ENCODE results near the gene MIPOL1. TPM values are rescaled to one million over a fixed set of nuclear protein-coding genes. Genes with fewer than 3 reads are reported as not detected.
"Not testable (repeated sequence)": the region's sequence is repeated elsewhere in the genome, so short reads cannot be mapped to it uniquely, and the experiment has no call there.

Gene MIPOL1
- total RNA-seq, 1 donor from 2014 or later: 2.8 TPM

GRCh38 chr14:37230551-37231194 is 32.9 kb downstream of the MIPOL1 start:
- ATAC-seq: peak; percentile 87

GRCh38 chr14:37232907-37233481 is 35.3 kb downstream of the MIPOL1 start:
- DNase-seq (ENCODE audit: low spot score) (no peak), ATAC-seq (peak; percentile 89)

More at GRCh38 chr14:37230551-37231194, 32.9 kb downstream of the MIPOL1 start:
- DNase-seq (ENCODE audit: low spot score): no peak

GRCh38 chr14:37234222-37234621 is 36.5 kb downstream of the MIPOL1 start:
- no peak for DNase-seq (ENCODE audit: low spot score)
- no peak for ATAC-seq

- DNase-seq (ENCODE audit: low spot score); ATAC-seq: not testable (repeated sequence)
These were observed 38.3 kb downstream of the MIPOL1 start for GRCh38 chr14:37236044-37236443.

GRCh38 chr14:37237094-37237493 is 39.4 kb downstream of the MIPOL1 start:
- DNase-seq (ENCODE audit: low spot score) (no peak), ATAC-seq (no peak)

GRCh38 chr14:37237735-37238200 is 40.0 kb downstream of the MIPOL1 start:
- DNase-seq (ENCODE audit: low spot score) (no peak), ATAC-seq (no peak)

- no peak for ATAC-seq
- DNase-seq (ENCODE audit: low spot score): no peak
These were observed 43.5 kb downstream of the MIPOL1 start for GRCh38 chr14:37241198-37241597.

- no peak for DNase-seq (ENCODE audit: low spot score)
- ATAC-seq: peak; percentile 84
These were observed 48.7 kb downstream of the MIPOL1 start for GRCh38 chr14:37246427-37246829.

- ATAC-seq (peak; percentile 80), DNase-seq (ENCODE audit: low spot score) (no peak)
These were observed 50.2 kb downstream of the MIPOL1 start for GRCh38 chr14:37247791-37248461.

- DNase-seq (ENCODE audit: low spot score): no peak
- peak; percentile 32 for ATAC-seq
These were observed 54.0 kb downstream of the MIPOL1 start for GRCh38 chr14:37251775-37252174.

- ATAC-seq (peak; percentile 27), DNase-seq (ENCODE audit: low spot score) (no peak)
These were observed 54.7 kb downstream of the MIPOL1 start for GRCh38 chr14:37252434-37252833.

GRCh38 chr14:37253905-37254304 is 56.2 kb downstream of the MIPOL1 start:
- DNase-seq (ENCODE audit: low spot score): no peak

GRCh38 chr14:37254411-37254947 is 56.7 kb downstream of the MIPOL1 start:
- DNase-seq (ENCODE audit: low spot score) (no peak), ATAC-seq (no peak)

More at GRCh38 chr14:37253905-37254304, 56.2 kb downstream of the MIPOL1 start:
- no peak for ATAC-seq

- no peak for ATAC-seq
These were observed 59.8 kb downstream of the MIPOL1 start for GRCh38 chr14:37257501-37258070.

GRCh38 chr14:37262649-37263048 is 64.9 kb downstream of the MIPOL1 start:
- ATAC-seq (no peak), DNase-seq (ENCODE audit: low spot score) (no peak)

More at GRCh38 chr14:37257501-37258070, 59.8 kb downstream of the MIPOL1 start:
- no peak for DNase-seq (ENCODE audit: low spot score)

- ATAC-seq (peak; percentile 31), DNase-seq (ENCODE audit: low spot score) (no peak)
These were observed 66.0 kb downstream of the MIPOL1 start for GRCh38 chr14:37263656-37264236.

- DNase-seq (ENCODE audit: low spot score): no peak
- no peak for ATAC-seq
These were observed 71.1 kb downstream of the MIPOL1 start for GRCh38 chr14:37268788-37269187.

GRCh38 chr14:37270629-37271028 is 72.9 kb downstream of the MIPOL1 start:
- ATAC-seq (no peak), DNase-seq (ENCODE audit: low spot score) (no peak)

- DNase-seq (ENCODE audit: low spot score) (no peak), ATAC-seq (no peak)
These were observed 74.8 kb downstream of the MIPOL1 start for GRCh38 chr14:37272569-37272968.

GRCh38 chr14:37274652-37275051 is 76.9 kb downstream of the MIPOL1 start:
- ATAC-seq (no peak), DNase-seq (ENCODE audit: low spot score) (no peak)

- ATAC-seq: no peak
These were observed 78.2 kb downstream of the MIPOL1 start for GRCh38 chr14:37275963-37276362.

More at GRCh38 chr14:37275963-37276362, 78.2 kb downstream of the MIPOL1 start:
- DNase-seq (ENCODE audit: low spot score): no peak

Data from left lobe of liver (tissue), 2 donors.